GM12892 (cell line): ENCODE results near the gene ALK.

Source experiments
- POLR2A ChIP-seq: IDR thresholded peaks from 2 replicates; pipeline ENCODE4 v1.6.1; 2011; ENCODE audit warnings: low read depth, low read length, control low read depth
- POLR2AphosphoS5 ChIP-seq: IDR thresholded peaks from 2 replicates; pipeline ENCODE4 v1.6.1; 2011; ENCODE audit warnings: low read depth, low read length, control low read depth

- TF ChIP-seq POLR2A (no peak), POLR2AphosphoS5 (no peak)
These were observed 469.4 kb downstream of the ALK start for GRCh38 chr2:29452036-29452435.
